HG03571 (cell line): ENCODE results near the gene OR6B1.
"Not testable (repeated sequence)": the region's sequence is repeated elsewhere in the genome, so short reads cannot be mapped to it uniquely, and the experiment has no call there.

Source experiments
- ATAC-seq: cut with Tn5 transposase; IDR thresholded peaks from one replicate; pipeline ENCODE4 v1.9.1; 2021; ENCODE audit not compliant: unreplicated experiment

Gene OR6B1

GRCh38 chr7:144037414-144038035, 37.4 kb downstream of the OR6B1 start:
- no peak for ATAC-seq

DNA sequence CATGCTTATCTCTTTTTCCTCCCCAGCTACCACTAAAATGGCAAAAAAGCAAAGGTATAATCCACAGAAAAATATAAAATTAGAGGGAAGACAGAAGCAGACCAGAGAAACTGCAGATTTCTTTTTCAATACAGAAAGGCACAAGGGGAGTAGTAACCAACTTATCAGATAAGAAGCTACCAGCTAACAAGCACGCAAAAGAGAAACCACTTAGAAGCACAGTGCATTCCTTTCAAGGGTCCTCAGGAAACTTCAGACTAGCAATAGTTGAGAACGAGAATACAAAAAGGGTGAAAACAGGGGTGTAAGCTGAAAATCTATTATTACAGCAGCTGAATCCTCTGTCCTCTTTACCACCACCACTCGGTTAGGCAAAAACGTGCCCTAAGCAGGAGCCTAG, 38.8 kb downstream of the OR6B1 start:
- ATAC-seq: no peak

GRCh38 chr7:144048648-144049047, 48.5 kb downstream of the OR6B1 start, which contains the start of gene OR2A5:
Gene OR2A5, plus strand, starts transcription at chr7:144048948. Its CDS starts 1,454 bp downstream, at chr7:144050402.
- no peak for ATAC-seq

GRCh38 chr7:144049491-144049890, 49.4 kb downstream of the OR6B1 start:
- no peak for ATAC-seq

GRCh38 chr7:144050093-144050492, 50.0 kb downstream of the OR6B1 start:
- ATAC-seq: no peak

GRCh38 chr7:144050884-144051283, 50.8 kb downstream of the OR6B1 start:
- not testable (repeated sequence) for ATAC-seq

DNA sequence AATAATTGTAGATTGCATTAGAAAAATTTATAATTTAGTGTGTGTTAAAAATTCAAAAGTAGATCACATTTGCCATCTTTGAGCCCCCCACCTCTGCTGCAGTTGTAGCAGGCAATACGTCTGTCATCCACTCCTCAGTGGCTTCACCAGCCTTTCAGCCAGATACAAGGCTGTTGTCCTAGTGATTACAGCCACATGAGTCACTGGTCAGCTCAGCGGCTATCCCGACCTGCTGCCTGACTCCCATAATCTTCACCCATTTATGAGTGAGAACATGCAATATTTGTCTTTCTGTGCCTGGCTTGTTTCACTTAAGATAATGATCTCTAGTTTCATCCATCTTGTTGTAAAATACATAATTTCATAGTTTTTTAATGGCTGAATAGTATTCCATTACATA, 57.8 kb downstream of the OR6B1 start:
- ATAC-seq: no peak
